Measurements from ENCODE around the gene FBXO41. TPM values are rescaled to one million over a fixed set of nuclear protein-coding genes. Genes with fewer than 3 reads are reported as not detected.

FBXO41 gene
- total RNA-seq, 1 donor from 2014 or later = 1.5 TPM

DNA sequence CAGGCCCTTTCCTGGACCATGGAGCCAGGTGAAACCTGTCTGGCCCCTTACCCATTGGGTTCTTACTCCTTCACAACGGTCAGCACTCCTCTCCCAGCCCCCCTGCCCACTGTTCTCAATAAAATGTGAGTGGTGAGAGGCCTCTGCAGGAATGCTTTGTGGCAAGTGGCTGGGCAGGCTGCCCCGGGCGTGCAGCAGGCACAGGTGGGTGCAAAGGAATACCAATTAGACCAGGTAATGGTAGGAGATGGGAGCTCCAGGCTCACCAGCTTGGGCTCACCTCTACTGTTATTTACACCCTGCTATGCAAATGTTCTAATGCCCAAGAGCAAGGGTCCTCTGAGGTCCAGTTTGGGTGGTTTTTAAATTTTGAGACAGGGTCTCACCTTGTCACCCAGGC, 57.2 kb downstream of the FBXO41 start:
- Histone ChIP-seq H3F3A (ENCODE audit: low read depth) (no peaks in the 10 kb centered on the region), H3K27ac (no peak overlapping the region), H3K36me3 (no peaks in the 10 kb centered on the region), H3K27me3 (no peaks in the 10 kb centered on the region), H3K79me2 (ENCODE audit: low read depth) (no peaks in the 10 kb centered on the region), H3K9ac (no peak overlapping the region), H3K9me3 (ENCODE audit: low read depth) (no peaks in the 10 kb centered on the region), H3K4me3 (no peak overlapping the region), H3K4me1 (no peaks in the 10 kb centered on the region), H4K20me1 (ENCODE audit: low read depth) (no peaks in the 10 kb centered on the region), H2AFZ (replicated peaks) (no peak overlapping the region), H3K4me2 (no peak overlapping the region)
- H3K36me3 Mint-ChIP-seq = peaks cover 4% of the 10 kb centered on the region
- no peaks in the 10 kb centered on the region for H3K4me1 Mint-ChIP-seq
- no peak for DNase-seq (ENCODE audit: low spot score)
- H3K9me3 Mint-ChIP-seq = no peaks in the 10 kb centered on the region
- TF ChIP-seq, protein P1, sequence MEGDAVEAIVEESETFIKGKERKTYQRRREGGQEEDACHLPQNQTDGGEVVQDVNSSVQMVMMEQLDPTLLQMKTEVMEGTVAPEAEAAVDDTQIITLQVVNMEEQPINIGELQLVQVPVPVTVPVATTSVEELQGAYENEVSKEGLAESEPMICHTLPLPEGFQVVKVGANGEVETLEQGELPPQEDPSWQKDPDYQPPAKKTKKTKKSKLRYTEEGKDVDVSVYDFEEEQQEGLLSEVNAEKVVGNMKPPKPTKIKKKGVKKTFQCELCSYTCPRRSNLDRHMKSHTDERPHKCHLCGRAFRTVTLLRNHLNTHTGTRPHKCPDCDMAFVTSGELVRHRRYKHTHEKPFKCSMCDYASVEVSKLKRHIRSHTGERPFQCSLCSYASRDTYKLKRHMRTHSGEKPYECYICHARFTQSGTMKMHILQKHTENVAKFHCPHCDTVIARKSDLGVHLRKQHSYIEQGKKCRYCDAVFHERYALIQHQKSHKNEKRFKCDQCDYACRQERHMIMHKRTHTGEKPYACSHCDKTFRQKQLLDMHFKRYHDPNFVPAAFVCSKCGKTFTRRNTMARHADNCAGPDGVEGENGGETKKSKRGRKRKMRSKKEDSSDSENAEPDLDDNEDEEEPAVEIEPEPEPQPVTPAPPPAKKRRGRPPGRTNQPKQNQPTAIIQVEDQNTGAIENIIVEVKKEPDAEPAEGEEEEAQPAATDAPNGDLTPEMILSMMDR (IDR thresholded peaks at IDR 0.05) = no peak
- TF ChIP-seq EZH2 (IDR thresholded peaks at IDR 0.05) = no peak
- TF ChIP-seq EZH2phosphoT487 (IDR thresholded peaks at IDR 0.05) = no peak
- H3K4me3 Mint-ChIP-seq = no peak overlapping the region
- no peak overlapping the region for H3K27ac Mint-ChIP-seq
- peaks cover 2% of the 10 kb centered on the region for H3K27me3 Mint-ChIP-seq (ENCODE audit: insufficient read depth, low read depth)

DNA sequence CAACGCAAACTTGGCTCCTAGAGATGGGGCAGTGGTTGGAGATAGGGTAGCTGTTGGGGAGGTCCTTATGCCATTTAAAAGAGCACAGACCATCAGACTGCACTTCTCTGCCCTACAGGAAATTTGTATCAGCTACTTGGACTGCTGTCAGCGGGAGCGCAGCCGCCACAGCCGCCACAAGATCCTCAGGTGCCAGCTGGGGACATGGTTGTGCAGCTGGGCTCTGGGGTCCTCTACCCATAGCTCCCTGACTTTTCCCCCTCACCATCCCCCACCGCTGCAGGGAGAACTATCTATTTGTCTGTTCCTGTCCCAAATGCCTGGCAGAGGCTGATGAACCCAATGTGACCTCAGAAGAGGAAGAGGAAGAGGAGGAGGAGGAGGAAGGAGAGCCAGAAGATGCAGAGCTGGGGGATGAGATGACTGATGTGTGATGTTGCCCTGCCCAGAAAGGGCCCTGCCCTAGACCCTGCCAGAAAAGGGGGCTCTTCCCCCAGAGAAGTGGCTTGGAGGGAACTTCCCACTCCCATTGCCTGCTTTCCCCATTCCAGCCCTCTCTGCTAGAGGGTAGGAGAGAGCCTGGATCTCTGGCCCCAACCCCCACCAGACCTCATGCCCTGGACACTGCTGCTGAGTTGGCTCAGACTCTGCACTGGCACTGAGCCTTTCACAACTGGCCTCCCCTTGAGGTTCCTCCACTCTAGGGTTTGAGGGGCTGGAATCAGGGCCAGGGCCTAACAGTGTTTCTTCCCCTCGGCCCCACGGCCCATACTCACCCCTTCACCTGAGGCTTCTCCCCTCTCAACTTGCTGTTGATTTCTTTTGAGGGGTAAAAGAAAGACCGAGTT, 58.5 kb downstream of the FBXO41 start:
- H3K27me3 Mint-ChIP-seq (ENCODE audit: insufficient read depth, low read depth) = peaks cover 3% of the 10 kb centered on the region
- Histone ChIP-seq H3K79me2 (ENCODE audit: low read depth) (no peaks in the 10 kb centered on the region), H3K9ac (no peak overlapping the region), H3K9me3 (ENCODE audit: low read depth) (no peaks in the 10 kb centered on the region), H3K27me3 (no peaks in the 10 kb centered on the region), H3F3A (ENCODE audit: low read depth) (no peaks in the 10 kb centered on the region), H3K27ac (no peak overlapping the region), H3K4me3 (no peak overlapping the region), H3K36me3 (no peaks in the 10 kb centered on the region), H3K4me1 (no peaks in the 10 kb centered on the region), H2AFZ (replicated peaks) (no peak overlapping the region), H3K4me2 (no peak overlapping the region), H4K20me1 (ENCODE audit: low read depth) (no peaks in the 10 kb centered on the region)
- peaks cover 12% of the 10 kb centered on the region for H3K36me3 Mint-ChIP-seq
- H3K4me3 Mint-ChIP-seq = no peak overlapping the region
- H3K9me3 Mint-ChIP-seq = no peaks in the 10 kb centered on the region
- no peaks in the 10 kb centered on the region for H3K4me1 Mint-ChIP-seq
- DNase-seq (ENCODE audit: low spot score) = no peak
- TF ChIP-seq EZH2 (IDR thresholded peaks at IDR 0.05) (no peak), EZH2phosphoT487 (IDR thresholded peaks at IDR 0.05) (no peak)
- TF ChIP-seq, protein P1 (IDR thresholded peaks at IDR 0.05) = no peak
- H3K27ac Mint-ChIP-seq = no peak overlapping the region

DNA sequence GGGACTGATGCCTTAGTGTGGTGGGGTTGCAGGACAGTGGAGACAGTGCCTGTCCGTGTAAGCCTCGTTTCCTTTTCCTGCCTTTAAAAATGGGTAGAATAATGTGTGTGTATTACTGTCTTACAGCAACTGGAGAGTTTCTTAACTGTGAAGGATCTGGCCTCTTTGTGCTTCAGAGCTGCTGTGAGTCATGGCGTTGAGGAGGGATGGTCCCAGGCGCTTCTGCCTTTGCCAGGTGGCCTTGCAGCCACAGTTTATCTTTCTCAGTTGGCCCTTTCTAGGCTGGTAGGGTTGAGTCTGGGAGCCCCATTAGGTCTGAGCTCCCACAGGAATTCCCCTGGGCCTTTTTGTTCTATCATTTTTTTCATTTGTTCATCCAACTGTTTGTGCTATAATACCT, 60.5 kb downstream of the FBXO41 start:
- Histone ChIP-seq H3K36me3 (no peaks in the 10 kb centered on the region), H3K4me2 (no peak overlapping the region), H3K4me1 (no peaks in the 10 kb centered on the region), H3K27me3 (no peaks in the 10 kb centered on the region), H3K79me2 (ENCODE audit: low read depth) (peaks cover 3% of the 10 kb centered on the region), H3K9me3 (ENCODE audit: low read depth) (no peaks in the 10 kb centered on the region), H2AFZ (replicated peaks) (no peak overlapping the region), H3K27ac (no peak overlapping the region), H4K20me1 (ENCODE audit: low read depth) (no peaks in the 10 kb centered on the region), H3F3A (ENCODE audit: low read depth) (no peaks in the 10 kb centered on the region), H3K4me3 (no peak overlapping the region), H3K9ac (no peak overlapping the region)
- TF ChIP-seq, protein P1 (IDR thresholded peaks at IDR 0.05) = no peak
- TF ChIP-seq EZH2 (IDR thresholded peaks at IDR 0.05) = no peak
- no peak for TF ChIP-seq EZH2phosphoT487 (IDR thresholded peaks at IDR 0.05)
- peaks cover 3% of the 10 kb centered on the region for H3K4me1 Mint-ChIP-seq
- H3K27me3 Mint-ChIP-seq (ENCODE audit: insufficient read depth, low read depth) = peaks cover 5% of the 10 kb centered on the region
- no peak overlapping the region for H3K27ac Mint-ChIP-seq
- H3K4me3 Mint-ChIP-seq = no peak overlapping the region
- peaks cover 12% of the 10 kb centered on the region for H3K36me3 Mint-ChIP-seq
- no peaks in the 10 kb centered on the region for H3K9me3 Mint-ChIP-seq
- DNase-seq (ENCODE audit: low spot score) = no peak

All from neural progenitor cell (in vitro differentiated cells).